ENCODE data around the gene FAM236D. TPM values are rescaled to one million over a fixed set of nuclear protein-coding genes. Genes with fewer than 3 reads are reported as not detected.
"Not testable (repeated sequence)": the region's sequence is repeated elsewhere in the genome, so short reads cannot be mapped to it uniquely, and the experiment has no call there.

FAM236D gene
- total and polyA plus RNA-seq, 2 donors (not counting 1 experiment from before 2014, with no cell fraction given), result not detected

- H3K4me3 Mint-ChIP-seq; H3K4me2 ChIP-seq (replicated peaks; ENCODE audit: low read depth, low read length, poor library complexity, severe bottlenecking); intact Hi-C loops (cut with micrococcal nuclease); H3K9ac ChIP-seq (ENCODE audit: low read length); H3K79me2 ChIP-seq (ENCODE audit: control insufficient read depth, insufficient read depth, low read length); H3K27ac ChIP-seq (ENCODE audit: low read length in 2 of 2); H2AFZ ChIP-seq (ENCODE audit: insufficient read depth, low read depth, low read length, poor library complexity, severe bottlenecking); H3K27me3 Mint-ChIP-seq; H3K4me1 ChIP-seq (ENCODE audit: control insufficient read depth in 2 of 2, insufficient read depth in 2 of 2, low read length in 2 of 2); DNase-seq; H4K20me1 ChIP-seq (ENCODE audit: control insufficient read depth, insufficient read depth, low read length, poor library complexity, severe bottlenecking); H3K9me3 Mint-ChIP-seq (ENCODE audit: insufficient read depth); CTCF ChIA-PET; H3K27me3 ChIP-seq (replicated peaks in 1 of 4; ENCODE audit: control extremely low read depth in 1 of 4, control insufficient read depth in 3 of 4, insufficient read depth in 4 of 4, low read length in 3 of 4); H3K4me3 ChIP-seq (ENCODE audit: control extremely low read depth in 1 of 5, extremely low read depth in 1 of 5, insufficient read depth in 1 of 5, low read depth in 2 of 5, low read length in 4 of 5); H3K36me3 ChIP-seq (replicated peaks in 1 of 2; ENCODE audit: control extremely low read depth in 1 of 2, control insufficient read depth in 1 of 2, extremely low read depth in 1 of 2, insufficient read depth in 2 of 2, low read length in 1 of 2); POLR2A ChIA-PET; H3K27ac Mint-ChIP-seq; H3K9me3 ChIP-seq (ENCODE audit: control extremely low read depth in 1 of 3, control insufficient read depth in 2 of 3, insufficient read depth in 1 of 3, low read length in 2 of 3); H3K4me1 Mint-ChIP-seq; ATAC-seq (ENCODE audit: low read depth): not testable (repeated sequence)
- WGBS (ENCODE audit: insufficient coverage), result no CpG with 5 or more reads among the region's 1 CpG
These were observed 19.9 kb downstream of the FAM236D start for GRCh38 chrX:72788142-72788541.

DNA sequence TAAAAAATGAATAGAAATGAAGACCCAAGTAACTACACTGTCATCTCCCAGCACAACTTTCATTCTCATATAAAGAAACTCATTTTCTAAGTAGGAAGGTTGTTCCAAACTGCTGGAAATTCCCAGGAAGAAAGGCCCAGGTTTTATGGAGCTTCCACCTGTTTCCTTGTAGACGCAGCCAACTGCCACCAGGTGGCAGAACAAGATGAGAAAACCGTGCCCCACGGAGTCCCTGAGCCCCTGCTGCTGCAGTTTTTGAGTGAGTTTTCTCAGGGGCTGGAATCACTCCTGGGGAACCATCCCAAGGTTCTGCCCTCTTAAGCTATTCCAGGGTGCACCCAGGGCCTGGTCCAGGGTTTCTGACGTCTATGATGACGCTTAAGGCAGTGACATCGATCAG lies 24.0 kb downstream of the FAM236D start:
- H3K9me3 ChIP-seq (ENCODE audit: control extremely low read depth in 1 of 3, control insufficient read depth in 2 of 3, insufficient read depth in 1 of 3, low read length in 2 of 3); H4K20me1 ChIP-seq (ENCODE audit: control insufficient read depth, insufficient read depth, low read length, poor library complexity, severe bottlenecking); H3K27me3 Mint-ChIP-seq; POLR2A ChIA-PET; DNase-seq; H2AFZ ChIP-seq (ENCODE audit: insufficient read depth, low read depth, low read length, poor library complexity, severe bottlenecking); H3K4me1 ChIP-seq (ENCODE audit: control insufficient read depth in 2 of 2, insufficient read depth in 2 of 2, low read length in 2 of 2); H3K4me1 Mint-ChIP-seq; H3K4me3 ChIP-seq (ENCODE audit: control extremely low read depth in 1 of 5, extremely low read depth in 1 of 5, insufficient read depth in 1 of 5, low read depth in 2 of 5, low read length in 4 of 5); H3K79me2 ChIP-seq (ENCODE audit: control insufficient read depth, insufficient read depth, low read length); ATAC-seq (ENCODE audit: low read depth); H3K36me3 ChIP-seq (replicated peaks in 1 of 2; ENCODE audit: control extremely low read depth in 1 of 2, control insufficient read depth in 1 of 2, extremely low read depth in 1 of 2, insufficient read depth in 2 of 2, low read length in 1 of 2); H3K9me3 Mint-ChIP-seq (ENCODE audit: insufficient read depth); H3K4me2 ChIP-seq (replicated peaks; ENCODE audit: low read depth, low read length, poor library complexity, severe bottlenecking); H3K9ac ChIP-seq (ENCODE audit: low read length); intact Hi-C loops (cut with micrococcal nuclease); H3K27ac Mint-ChIP-seq; H3K4me3 Mint-ChIP-seq; H3K27me3 ChIP-seq (replicated peaks in 1 of 4; ENCODE audit: control extremely low read depth in 1 of 4, control insufficient read depth in 3 of 4, insufficient read depth in 4 of 4, low read length in 3 of 4); CTCF ChIA-PET; H3K27ac ChIP-seq (ENCODE audit: low read length in 2 of 2): not testable (repeated sequence)
- no CpG with 5 or more reads among the region's 6 CpGs for WGBS (ENCODE audit: insufficient coverage)

GRCh38 chrX:72783365-72783936 lies 24.6 kb downstream of the FAM236D start:
- intact Hi-C loops (cut with micrococcal nuclease); ATAC-seq (ENCODE audit: low read depth); H3K27me3 Mint-ChIP-seq; POLR2A ChIA-PET; H3K9ac ChIP-seq (ENCODE audit: low read length); H3K79me2 ChIP-seq (ENCODE audit: control insufficient read depth, insufficient read depth, low read length); H3K4me1 Mint-ChIP-seq; H3K9me3 Mint-ChIP-seq (ENCODE audit: insufficient read depth); H3K27ac ChIP-seq (ENCODE audit: low read length in 2 of 2); H3K9me3 ChIP-seq (ENCODE audit: control extremely low read depth in 1 of 3, control insufficient read depth in 2 of 3, insufficient read depth in 1 of 3, low read length in 2 of 3); H2AFZ ChIP-seq (ENCODE audit: insufficient read depth, low read depth, low read length, poor library complexity, severe bottlenecking); H3K4me3 ChIP-seq (ENCODE audit: control extremely low read depth in 1 of 5, extremely low read depth in 1 of 5, insufficient read depth in 1 of 5, low read depth in 2 of 5, low read length in 4 of 5); H3K27ac Mint-ChIP-seq; H4K20me1 ChIP-seq (ENCODE audit: control insufficient read depth, insufficient read depth, low read length, poor library complexity, severe bottlenecking); H3K4me3 Mint-ChIP-seq; H3K27me3 ChIP-seq (replicated peaks in 1 of 4; ENCODE audit: control extremely low read depth in 1 of 4, control insufficient read depth in 3 of 4, insufficient read depth in 4 of 4, low read length in 3 of 4); H3K4me1 ChIP-seq (ENCODE audit: control insufficient read depth in 2 of 2, insufficient read depth in 2 of 2, low read length in 2 of 2); DNase-seq; H3K4me2 ChIP-seq (replicated peaks; ENCODE audit: low read depth, low read length, poor library complexity, severe bottlenecking); CTCF ChIA-PET; H3K36me3 ChIP-seq (replicated peaks in 1 of 2; ENCODE audit: control extremely low read depth in 1 of 2, control insufficient read depth in 1 of 2, extremely low read depth in 1 of 2, insufficient read depth in 2 of 2, low read length in 1 of 2): not testable (repeated sequence)
- WGBS (ENCODE audit: insufficient coverage), result no CpG with 5 or more reads among the region's 8 CpGs

DNA sequence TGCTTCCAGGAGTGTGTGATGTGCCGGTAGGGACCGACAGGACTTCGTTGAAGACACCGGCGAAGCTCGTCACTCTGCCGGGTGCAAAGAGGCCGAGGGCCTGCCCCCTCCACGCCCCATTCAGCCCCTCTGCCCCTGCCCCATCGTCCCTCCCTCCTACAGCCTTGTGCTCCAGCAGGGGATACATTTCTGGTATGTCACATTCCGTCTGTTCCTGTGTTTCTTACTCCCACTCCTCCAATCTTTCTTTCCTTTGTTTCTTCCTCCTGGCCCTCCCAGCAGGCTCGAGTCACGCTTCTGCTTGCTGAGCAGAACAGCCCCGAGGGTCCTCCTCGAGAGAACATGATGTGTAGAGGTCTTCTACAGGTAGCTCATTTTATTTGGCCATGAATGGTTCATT lies 25.4 kb downstream of the FAM236D start, which contains the start of gene FAM236B:
FAM236B (minus strand) TSS at position 101 of the 400 bp plus-strand sequence; CDS start at position 1, 100 bp downstream.
- WGBS (ENCODE audit: insufficient coverage), result no CpG with 5 or more reads among the region's 15 CpGs
- H3K9me3 ChIP-seq (ENCODE audit: control extremely low read depth in 1 of 3, control insufficient read depth in 2 of 3, insufficient read depth in 1 of 3, low read length in 2 of 3); H3K27me3 Mint-ChIP-seq; H3K4me3 ChIP-seq (ENCODE audit: control extremely low read depth in 1 of 5, extremely low read depth in 1 of 5, insufficient read depth in 1 of 5, low read depth in 2 of 5, low read length in 4 of 5); POLR2A ChIA-PET; H4K20me1 ChIP-seq (ENCODE audit: control insufficient read depth, insufficient read depth, low read length, poor library complexity, severe bottlenecking); H3K4me2 ChIP-seq (replicated peaks; ENCODE audit: low read depth, low read length, poor library complexity, severe bottlenecking); ATAC-seq (ENCODE audit: low read depth); H3K79me2 ChIP-seq (ENCODE audit: control insufficient read depth, insufficient read depth, low read length); DNase-seq; H3K4me1 Mint-ChIP-seq; intact Hi-C loops (cut with micrococcal nuclease); H3K4me3 Mint-ChIP-seq; H3K9me3 Mint-ChIP-seq (ENCODE audit: insufficient read depth); H3K27ac Mint-ChIP-seq; H2AFZ ChIP-seq (ENCODE audit: insufficient read depth, low read depth, low read length, poor library complexity, severe bottlenecking); H3K27ac ChIP-seq (ENCODE audit: low read length in 2 of 2); CTCF ChIA-PET; H3K9ac ChIP-seq (ENCODE audit: low read length); H3K4me1 ChIP-seq (ENCODE audit: control insufficient read depth in 2 of 2, insufficient read depth in 2 of 2, low read length in 2 of 2); H3K36me3 ChIP-seq (replicated peaks in 1 of 2; ENCODE audit: control extremely low read depth in 1 of 2, control insufficient read depth in 1 of 2, extremely low read depth in 1 of 2, insufficient read depth in 2 of 2, low read length in 1 of 2); H3K27me3 ChIP-seq (replicated peaks in 1 of 4; ENCODE audit: control extremely low read depth in 1 of 4, control insufficient read depth in 3 of 4, insufficient read depth in 4 of 4, low read length in 3 of 4): not testable (repeated sequence)

All from B cell (primary cell).